Fibroblast of lung (primary cell): Measurements from ENCODE around the gene PLEKHH2. TPM values are rescaled to one million over a fixed set of nuclear protein-coding genes. Genes with fewer than 3 reads are reported as not detected.

Experiments
- DNase-seq, 2 donors: peaks; one replicate each; pipeline versions ENCODE4 v3.0.0 to v3.0.0-alpha.2; 2010; ENCODE audit warnings: low read depth in 2 of 2
- H2AFZ ChIP-seq: 2 replicates; pipeline ENCODE4 v1.5.1; 2012; ENCODE audit warnings: low read length, control low read depth, inconsistent platforms
- H3K27ac ChIP-seq: 2 replicates; pipeline ENCODE4 v1.5.1; 2011; ENCODE audit warnings: low read length, control low read depth; ENCODE audit not compliant: insufficient read depth
- H3K27me3 ChIP-seq: 2 replicates; pipeline ENCODE4 v1.5.1; 2011; ENCODE audit warnings: mild to moderate bottlenecking, low read length; ENCODE audit not compliant: control insufficient read depth, insufficient read depth
- H3K36me3 ChIP-seq: 2 replicates; pipeline ENCODE4 v1.5.1; 2011; ENCODE audit warnings: low read length; ENCODE audit not compliant: control insufficient read depth, insufficient read depth
- H3K4me1 ChIP-seq: 2 replicates; pipeline ENCODE4 v1.5.1; 2011; ENCODE audit warnings: low read length; ENCODE audit not compliant: control insufficient read depth, insufficient read depth; ENCODE audit errors: extremely low read depth
- H3K4me2 ChIP-seq: 2 replicates; pipeline ENCODE4 v1.5.1; 2011; ENCODE audit warnings: low read length, control low read depth; ENCODE audit not compliant: insufficient read depth; ENCODE audit errors: extremely low read depth
- H3K4me3 ChIP-seq, 4 experiments: fragments of 200-600 bp in 1 of 4; sonication (generic) in 1 of 4; replicated peaks in 1 of 4; 2 replicates each; pipeline ENCODE4 v1.5.1; 2011 to 2016; ENCODE audit warnings: low read length in 4 of 4, low read depth in 3 of 4, mild to moderate bottlenecking in 3 of 4, control low read depth in 2 of 4, inconsistent platforms in 1 of 4, mixed read lengths in 1 of 4; ENCODE audit not compliant: insufficient read depth in 1 of 4; ENCODE audit errors: control extremely low read depth in 1 of 4
- H3K79me2 ChIP-seq: 2 replicates; pipeline ENCODE4 v1.5.1; 2012; ENCODE audit warnings: mild to moderate bottlenecking, low read length, inconsistent platforms; ENCODE audit not compliant: control insufficient read depth, insufficient read depth
- H3K9ac ChIP-seq: 2 replicates; pipeline ENCODE4 v1.5.1; 2011; ENCODE audit warnings: mild to moderate bottlenecking, low read length, control low read depth; ENCODE audit not compliant: insufficient read depth
- H3K9me3 ChIP-seq: 2 replicates; pipeline ENCODE4 v1.5.1; 2012; ENCODE audit warnings: low read depth, low read length; ENCODE audit not compliant: control insufficient read depth, insufficient read depth
- H4K20me1 ChIP-seq: 2 replicates; pipeline ENCODE4 v1.5.1; 2011; ENCODE audit warnings: low read length; ENCODE audit not compliant: control insufficient read depth, insufficient read depth; ENCODE audit errors: extremely low read depth
- CTCF ChIP-seq, 2 donors: IDR thresholded peaks in 1 of 2; conservative IDR thresholded peaks in 1 of 2; 1 replicate in 1 of 2; 2 replicates in 1 of 2; pipeline ENCODE4 v1.5.1; 2011 to 2012; ENCODE audit warnings: low read length in 2 of 2, control low read depth in 1 of 2, inconsistent platforms in 1 of 2, low read depth in 1 of 2, mild to moderate bottlenecking in 1 of 2
- EZH2 ChIP-seq: IDR thresholded peaks from 2 replicates; pipeline ENCODE4 v1.5.1; 2012; ENCODE audit warnings: low read length, control low read depth, mild to moderate bottlenecking; ENCODE audit errors: missing control alignments
- polyA minus RNA-seq: library from RNA; depleted of rRNA, polyadenylated mRNA; stranded (reverse); fragments of >200 nt; gene quantifications from 2 replicates; pipeline ENCODE4 v1.2.3, GENCODE V29; 2011; ENCODE audit warnings: low replicate concordance
- polyA plus RNA-seq, 2 donors: library from polyadenylated mRNA; depleted of rRNA in 1 of 2; stranded (reverse) in 1 of 2; unstranded in 1 of 2; fragments of >200 nt; gene quantifications; 2 replicates each; pipeline ENCODE4 v1.2.1, GENCODE V29; 2011 to 2012; ENCODE audit warnings: missing spikeins in 1 of 2
- total RNA-seq: library from RNA; depleted of rRNA; stranded (reverse); fragments of >200 nt; gene quantifications from 2 replicates; pipeline ENCODE4 v1.2.1, GENCODE V29; 2014

PLEKHH2 gene
- total RNA-seq (14.0 and 15.9 TPM in 2 replicates), polyA plus RNA-seq (4.3 and 6.9 TPM in 2 replicates), polyA minus RNA-seq (1.1 and 2.4 TPM in 2 replicates)
- 1.5 and 2.9 TPM in 2 replicates for polyA plus RNA-seq (2012)

- Histone ChIP-seq H4K20me1 (no peaks in the 10 kb centered on the region), H3K27ac (peak within 1 kb of the TSS; percentile 35), H3K4me1 (peaks cover 2% of the 10 kb centered on the region), H3K79me2 (no peaks in the 10 kb centered on the region), H3K4me2 (peak within 1 kb of the TSS; percentile 73), H3K9ac (peak within 1 kb of the TSS; percentile 57), H3K9me3 (no peaks in the 10 kb centered on the region), H3K27me3 (no peaks in the 10 kb centered on the region), H3K36me3 (no peaks in the 10 kb centered on the region), H2AFZ (peak within 1 kb of the TSS; percentile 90), H3K4me3 (peak within 1 kb of the TSS; percentile 43 to 93 (median 74))
- TF ChIP-seq CTCF (conservative IDR thresholded peaks at IDR 0.05 in 1 of 2, IDR thresholded peaks at IDR 0.05 in 1 of 2; ENCODE audit: low read depth in 1 of 2, low read length in 2 of 2): no peak
- no peak for TF ChIP-seq EZH2
- DNase-seq: peak; percentile 83 to 89
These were observed at the start of gene PLEKHH2 for GRCh38 chr2:43637030-43637803. PLEKHH2 (plus strand) TSS chr2:43637260; CDS start chr2:43644674, 7,414 bp downstream.

- Histone ChIP-seq H3K4me3 (no peak overlapping the region), H3K27me3 (no peaks in the 10 kb centered on the region), H2AFZ (no peak overlapping the region), H3K4me2 (no peak overlapping the region), H3K9me3 (no peaks in the 10 kb centered on the region), H3K9ac (no peak overlapping the region), H4K20me1 (no peaks in the 10 kb centered on the region), H3K27ac (no peak overlapping the region), H3K79me2 (peaks cover 11% of the 10 kb centered on the region), H3K36me3 (no peaks in the 10 kb centered on the region), H3K4me1 (peaks cover 2% of the 10 kb centered on the region)
- no peak for TF ChIP-seq CTCF (conservative IDR thresholded peaks at IDR 0.05 in 1 of 2, IDR thresholded peaks at IDR 0.05 in 1 of 2; ENCODE audit: low read depth in 1 of 2, low read length in 2 of 2)
- no peak for TF ChIP-seq EZH2
- peak in 1 of 2 donors; percentile 77 for DNase-seq
These were observed 44.6 kb upstream of the PLEKHH2 start for GRCh38 chr2:43592443-43592842.

GRCh38 chr2:43593254-43593653 lies 43.8 kb upstream of the PLEKHH2 start:
- Histone ChIP-seq H3K9me3 (no peaks in the 10 kb centered on the region), H3K4me3 (no peak overlapping the region), H2AFZ (no peak overlapping the region), H3K27me3 (no peaks in the 10 kb centered on the region), H3K4me2 (no peak overlapping the region), H4K20me1 (no peaks in the 10 kb centered on the region), H3K79me2 (peaks cover 11% of the 10 kb centered on the region), H3K36me3 (no peaks in the 10 kb centered on the region), H3K4me1 (peaks cover 2% of the 10 kb centered on the region), H3K27ac (no peak overlapping the region), H3K9ac (no peak overlapping the region)
- TF ChIP-seq CTCF (conservative IDR thresholded peaks at IDR 0.05 in 1 of 2, IDR thresholded peaks at IDR 0.05 in 1 of 2; ENCODE audit: low read depth in 1 of 2, low read length in 2 of 2) (no peak), EZH2 (no peak)
- peak in 1 of 2 donors; percentile 8 for DNase-seq
